NB4 (cell line): ENCODE results near the gene GPR18.

Experiments used
- POLR2A ChIP-seq: IDR thresholded peaks from 2 replicates; pipeline ENCODE4 v1.6.1; 2011; ENCODE audit warnings: mild to moderate bottlenecking; ENCODE audit not compliant: insufficient read length; ENCODE audit errors: extremely low read depth
- TF ChIP-seq, protein P1 (sequence below): IDR thresholded peaks from one replicate; pipeline ENCODE4 v1.5.1; 2012; ENCODE audit warnings: low read depth, low read length
- TF ChIP-seq, protein P2 (sequence below): IDR thresholded peaks from 2 replicates; pipeline ENCODE4 v1.6.1; 2011; ENCODE audit warnings: low read depth, low read length

DNA sequence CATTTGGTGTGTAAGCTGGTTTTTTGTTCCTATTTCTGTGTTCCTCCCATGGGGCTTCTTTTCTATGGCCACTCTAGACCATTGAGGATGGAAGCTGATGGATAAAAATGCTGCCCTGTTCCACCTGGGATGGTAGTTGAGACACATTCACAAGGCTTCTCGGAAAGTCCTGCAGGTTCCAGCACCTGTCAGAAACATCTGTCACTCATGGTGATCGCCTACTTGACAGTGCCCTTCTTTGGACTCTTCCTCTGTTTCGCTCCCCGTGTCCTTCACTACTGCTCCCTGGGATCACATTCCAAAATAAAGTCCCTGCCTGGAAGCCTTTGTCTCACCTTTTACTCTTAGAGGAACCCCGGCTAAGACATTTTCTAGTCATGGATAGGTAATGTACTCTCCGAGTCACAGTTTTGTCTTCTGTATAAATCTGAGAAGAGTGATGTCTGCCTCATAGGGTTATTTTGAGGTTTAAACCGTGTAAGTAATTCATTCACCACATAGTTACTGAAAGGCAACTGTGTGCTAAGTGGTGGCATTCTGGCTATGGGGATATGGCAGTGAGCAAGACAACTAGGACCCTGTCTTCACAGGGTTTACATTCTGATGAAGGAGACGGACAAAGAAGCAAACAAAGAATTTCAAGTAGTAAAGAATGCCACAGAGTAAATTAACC lies 36.5 kb downstream of the GPR18 start:
- TF ChIP-seq, protein P1, sequence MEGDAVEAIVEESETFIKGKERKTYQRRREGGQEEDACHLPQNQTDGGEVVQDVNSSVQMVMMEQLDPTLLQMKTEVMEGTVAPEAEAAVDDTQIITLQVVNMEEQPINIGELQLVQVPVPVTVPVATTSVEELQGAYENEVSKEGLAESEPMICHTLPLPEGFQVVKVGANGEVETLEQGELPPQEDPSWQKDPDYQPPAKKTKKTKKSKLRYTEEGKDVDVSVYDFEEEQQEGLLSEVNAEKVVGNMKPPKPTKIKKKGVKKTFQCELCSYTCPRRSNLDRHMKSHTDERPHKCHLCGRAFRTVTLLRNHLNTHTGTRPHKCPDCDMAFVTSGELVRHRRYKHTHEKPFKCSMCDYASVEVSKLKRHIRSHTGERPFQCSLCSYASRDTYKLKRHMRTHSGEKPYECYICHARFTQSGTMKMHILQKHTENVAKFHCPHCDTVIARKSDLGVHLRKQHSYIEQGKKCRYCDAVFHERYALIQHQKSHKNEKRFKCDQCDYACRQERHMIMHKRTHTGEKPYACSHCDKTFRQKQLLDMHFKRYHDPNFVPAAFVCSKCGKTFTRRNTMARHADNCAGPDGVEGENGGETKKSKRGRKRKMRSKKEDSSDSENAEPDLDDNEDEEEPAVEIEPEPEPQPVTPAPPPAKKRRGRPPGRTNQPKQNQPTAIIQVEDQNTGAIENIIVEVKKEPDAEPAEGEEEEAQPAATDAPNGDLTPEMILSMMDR = no peak
- no peak for TF ChIP-seq POLR2A
- TF ChIP-seq, protein P2, sequence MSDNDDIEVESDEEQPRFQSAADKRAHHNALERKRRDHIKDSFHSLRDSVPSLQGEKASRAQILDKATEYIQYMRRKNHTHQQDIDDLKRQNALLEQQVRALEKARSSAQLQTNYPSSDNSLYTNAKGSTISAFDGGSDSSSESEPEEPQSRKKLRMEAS = no peak
